CD4-positive, alpha-beta T cell treated with Interferon gamma for 1 hour (primary cell): ENCODE data around the gene CBX2.
A peak's percentile ranks its signal among the peaks of the same experiment; 100 is the strongest.

ENCODE experiments used
- DNase-seq: peaks from one replicate; pipeline ENCODE4 v3.0.0-alpha.2; 2020

CBX2 gene

DNA sequence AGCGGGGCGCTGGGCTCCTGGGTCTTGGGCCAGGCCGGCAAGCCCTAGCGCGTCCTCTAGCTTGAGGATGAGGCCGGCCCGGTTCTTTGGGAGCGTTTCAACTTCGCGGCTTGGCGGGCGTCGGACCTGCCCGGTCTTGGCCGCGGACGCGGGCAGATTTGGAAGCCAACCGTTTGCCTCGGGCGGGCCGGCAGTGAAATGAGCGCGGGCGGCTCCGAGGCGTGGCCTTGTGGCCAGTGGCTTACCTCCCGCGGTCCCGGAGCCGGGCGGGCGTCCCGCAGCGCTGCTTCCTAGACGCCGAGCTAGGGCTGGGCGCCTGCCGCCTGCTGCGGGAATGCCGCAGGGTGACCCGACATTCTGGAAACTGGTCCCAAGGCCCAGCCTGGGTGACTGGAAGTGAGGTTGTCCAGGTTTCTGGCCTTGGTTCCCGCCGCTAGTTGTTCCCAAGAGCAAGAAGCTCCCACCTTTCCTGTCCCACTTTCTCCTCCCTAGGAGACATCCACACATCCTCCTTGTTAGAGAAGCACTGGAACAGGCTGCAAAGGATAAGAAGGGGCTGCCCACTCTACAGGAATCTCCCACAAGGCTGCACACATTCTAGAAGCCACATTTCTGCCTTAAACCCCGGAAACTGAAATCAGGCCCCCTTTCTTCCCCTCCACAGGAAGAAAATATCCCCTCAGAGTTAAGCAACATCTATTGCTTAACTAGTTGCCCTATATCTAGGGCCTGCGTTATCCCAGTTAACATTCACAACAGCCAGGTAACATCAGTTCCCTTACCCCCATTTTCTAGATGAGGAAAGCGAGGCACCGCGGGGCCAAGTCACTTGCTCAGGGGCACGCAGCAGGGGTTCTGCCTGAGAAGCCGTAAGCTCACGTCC lies 23.4 kb downstream of the CBX2 start:
- no peak for DNase-seq

- DNase-seq: no peak
Observed at GRCh38 chr17:79802039-79802735, 24.2 kb downstream of the CBX2 start.

DNA sequence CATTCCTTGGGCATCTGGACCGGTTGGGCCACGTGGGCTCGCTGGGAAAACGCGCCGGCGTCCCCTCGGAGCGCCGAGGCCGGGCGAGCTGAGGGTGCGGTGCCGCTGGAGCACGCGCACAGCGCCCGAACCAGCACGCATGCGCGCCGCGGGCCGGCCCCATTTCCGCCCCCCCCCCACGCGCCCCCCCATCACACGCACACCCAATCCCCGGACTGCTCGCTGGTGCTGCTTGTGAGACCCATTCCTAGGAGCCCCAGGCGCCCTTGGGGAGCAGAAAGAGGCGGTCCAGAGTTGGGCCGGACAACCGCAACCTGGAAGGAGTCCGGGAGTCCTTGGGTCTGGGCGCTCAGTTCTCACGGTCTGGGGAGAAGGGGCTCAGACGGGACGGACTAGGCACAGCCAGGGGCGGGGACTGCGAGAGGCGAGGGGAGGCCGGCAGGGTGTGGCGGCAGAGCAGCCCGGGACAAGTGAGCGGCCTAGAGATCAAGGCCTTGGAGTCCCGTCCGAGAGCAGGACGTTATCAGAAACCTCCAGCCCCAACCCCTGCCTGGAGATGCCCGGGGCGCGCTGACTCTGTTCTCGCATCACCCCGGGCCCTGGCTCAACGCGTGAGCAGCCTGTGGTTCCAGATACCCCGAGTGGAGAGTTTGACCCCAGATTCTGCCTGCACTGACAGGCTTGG lies 24.9 kb downstream of the CBX2 start:
- DNase-seq: no peak

- DNase-seq: no peak
Observed at GRCh38 chr17:79803421-79803996, 25.6 kb downstream of the CBX2 start.

GRCh38 chr17:79803997-79804855 lies 26.3 kb downstream of the CBX2 start:
- peak; percentile 49 for DNase-seq

GRCh38 chr17:79804856-79805696 lies 27.1 kb downstream of the CBX2 start:
- DNase-seq: no peak

DNA sequence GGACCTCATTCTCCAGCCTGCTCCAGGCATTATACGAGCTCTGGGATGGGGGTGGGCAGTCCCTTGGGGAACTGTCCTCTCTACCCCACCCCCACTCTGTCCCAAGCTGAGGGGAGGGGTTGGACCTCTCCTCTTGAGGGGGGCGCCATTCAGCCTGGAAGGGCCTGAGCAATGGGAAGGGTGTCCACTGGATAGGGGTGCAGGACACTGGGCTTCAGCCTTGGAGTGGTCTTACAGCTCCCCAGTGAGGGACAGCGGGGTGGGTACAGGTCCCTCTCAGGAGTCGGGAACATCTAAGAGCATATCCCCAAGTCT lies 28.5 kb downstream of the CBX2 start:
- DNase-seq: no peak

DNA sequence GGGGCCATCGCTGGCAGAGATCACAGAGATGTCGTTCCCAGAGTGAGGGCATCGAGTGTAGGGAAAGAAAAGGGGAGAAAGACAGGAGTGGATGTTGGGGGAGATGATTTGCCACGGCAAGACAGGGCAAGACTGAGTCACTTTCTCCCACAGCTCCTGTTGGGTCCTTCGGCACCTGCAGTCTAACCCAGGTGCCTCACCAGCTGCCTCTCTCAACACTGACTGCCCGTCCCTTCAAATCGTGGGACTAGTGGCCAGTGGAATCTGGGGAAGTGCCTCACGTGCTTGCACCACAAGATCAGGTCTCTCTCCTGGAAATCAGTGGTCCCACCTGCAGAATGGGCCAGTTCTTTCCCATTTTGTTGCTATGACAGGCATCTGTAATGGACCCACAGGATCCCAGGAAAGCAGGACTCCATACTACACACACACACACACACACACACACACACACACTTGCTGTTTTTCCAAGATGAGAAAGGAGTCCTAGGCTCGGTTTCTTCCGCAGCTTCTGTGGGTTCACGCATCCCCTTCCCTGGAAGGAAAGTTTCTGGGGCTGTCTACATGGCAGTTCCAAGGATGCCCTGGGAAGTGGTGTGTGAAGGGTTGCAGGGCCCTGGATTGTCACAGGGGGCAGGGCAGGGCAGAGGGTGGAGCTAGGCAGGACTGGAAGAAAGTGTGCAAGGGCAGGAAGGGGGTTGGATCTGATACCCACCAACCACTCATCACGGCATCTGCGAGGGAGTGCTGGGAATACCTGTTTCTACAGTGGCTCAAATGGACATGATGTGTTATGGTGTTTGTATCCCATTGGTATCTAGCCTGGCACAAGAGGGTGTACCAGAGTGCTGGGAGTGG lies 29.1 kb downstream of the CBX2 start:
- no peak for DNase-seq

DNA sequence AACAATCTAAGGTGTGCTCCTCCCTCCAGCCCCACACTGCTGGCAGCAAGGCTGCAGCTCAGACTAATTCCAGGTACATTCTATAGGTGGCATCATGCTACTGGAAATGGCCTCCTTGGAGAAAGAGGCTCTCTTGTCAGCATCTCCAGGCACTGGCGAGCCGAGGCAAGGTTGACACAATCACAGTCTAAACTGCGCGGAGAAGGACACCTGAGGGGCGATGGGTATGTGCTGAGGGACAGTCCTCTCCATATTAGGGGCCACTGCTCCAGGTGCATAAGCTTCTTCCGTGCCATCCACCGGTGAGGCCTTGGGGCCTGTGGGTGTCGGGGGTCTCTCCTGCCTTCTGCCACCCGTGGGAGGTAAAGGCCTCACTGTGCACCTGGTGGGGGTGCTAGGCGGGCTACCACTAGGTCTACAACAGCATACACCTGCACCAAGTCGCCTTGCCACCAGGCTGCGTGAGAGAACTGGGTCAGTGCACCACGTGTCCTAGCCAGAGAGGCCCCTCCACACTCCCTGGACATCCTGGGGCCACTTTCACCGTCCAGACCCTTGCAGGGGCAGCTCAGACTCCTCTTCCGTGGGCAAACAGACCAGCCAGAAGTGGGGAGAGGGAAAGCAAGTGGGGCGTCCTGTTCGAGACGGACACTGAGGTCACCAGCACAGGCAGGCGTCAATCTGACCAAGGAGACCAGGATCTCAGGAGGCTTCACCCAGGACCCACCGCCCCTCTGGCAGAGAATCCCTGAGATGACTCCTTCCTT lies 31.0 kb downstream of the CBX2 start:
- DNase-seq: no peak

DNA sequence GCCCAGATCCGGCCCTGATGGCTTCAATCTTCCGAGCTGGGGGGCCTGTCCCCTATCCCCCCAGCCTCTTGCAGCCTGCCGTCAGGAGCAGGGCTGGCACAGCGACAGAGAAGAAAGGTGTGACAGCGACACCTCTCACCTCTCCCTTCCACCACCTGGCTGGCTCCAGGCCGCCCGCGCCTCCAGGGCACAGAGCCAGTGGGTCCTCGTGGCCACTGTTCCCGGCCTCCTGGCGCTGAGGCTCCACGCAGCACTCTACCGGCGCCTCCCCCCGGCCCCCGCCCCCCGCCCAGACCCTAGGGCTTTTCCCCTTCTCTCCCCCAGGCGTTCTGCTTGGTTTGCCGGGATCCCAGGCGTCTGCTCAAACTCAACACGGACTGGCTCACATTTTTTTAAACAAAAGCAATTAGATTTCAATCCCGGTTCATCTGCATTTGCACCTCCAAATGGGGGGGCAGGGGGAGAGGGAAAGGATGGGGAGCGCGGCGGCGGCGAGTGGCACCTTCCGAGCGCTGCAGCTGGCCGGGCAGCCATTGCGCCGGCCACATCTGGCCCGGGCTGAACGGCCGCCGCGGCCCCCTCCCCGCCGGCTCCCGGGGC lies 31.7 kb downstream of the CBX2 start:
- DNase-seq: no peak

GRCh38 chr17:79810130-79811010 lies 32.4 kb downstream of the CBX2 start:
- peak; percentile 82 for DNase-seq

DNA sequence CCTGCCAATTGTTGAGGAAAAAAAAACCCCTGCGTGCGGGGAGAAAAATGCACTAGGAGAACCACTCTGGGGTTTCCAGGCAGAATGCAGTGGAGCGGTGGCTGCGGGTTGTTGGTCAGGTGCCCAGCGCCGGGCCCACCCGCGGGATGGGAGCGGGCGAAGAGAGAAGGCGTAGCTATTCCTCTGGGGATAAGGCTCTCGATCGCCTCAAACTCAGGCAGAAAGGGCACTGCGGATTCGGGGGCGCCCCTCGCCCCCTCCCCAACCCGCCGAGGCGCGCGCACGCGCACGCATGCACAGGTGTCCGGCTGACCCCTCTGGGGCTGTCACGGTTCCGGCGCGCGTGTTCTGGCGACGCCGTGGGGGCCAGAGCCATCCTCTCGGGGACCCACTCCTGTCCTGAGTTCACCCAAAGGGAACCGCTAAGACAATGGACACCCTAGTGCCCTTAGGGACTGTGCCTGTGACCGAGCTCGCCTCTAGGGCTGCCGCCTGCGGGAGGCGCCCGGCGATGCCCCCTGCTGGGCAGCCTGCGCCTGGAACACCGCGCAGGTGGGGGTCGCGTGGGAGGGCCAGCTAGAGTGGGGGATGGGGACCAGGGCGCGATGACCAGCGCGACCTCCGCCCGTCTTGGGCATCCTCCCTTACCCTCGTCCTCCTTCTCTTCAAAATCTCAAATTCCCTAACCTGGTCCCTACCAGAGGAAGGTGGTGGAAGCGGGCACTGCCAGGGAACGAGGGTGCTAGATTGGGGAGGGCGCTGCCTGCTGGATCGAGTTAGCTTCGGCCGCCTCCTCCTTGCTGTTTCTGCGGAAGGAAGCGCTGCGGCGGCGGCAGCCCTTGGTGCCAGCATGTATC lies 33.3 kb downstream of the CBX2 start:
- no peak for DNase-seq

GRCh38 chr17:79811868-79812352 lies 34.0 kb downstream of the CBX2 start:
- no peak for DNase-seq

- no peak for DNase-seq
Observed at GRCh38 chr17:79812353-79813258, 34.7 kb downstream of the CBX2 start.

DNA sequence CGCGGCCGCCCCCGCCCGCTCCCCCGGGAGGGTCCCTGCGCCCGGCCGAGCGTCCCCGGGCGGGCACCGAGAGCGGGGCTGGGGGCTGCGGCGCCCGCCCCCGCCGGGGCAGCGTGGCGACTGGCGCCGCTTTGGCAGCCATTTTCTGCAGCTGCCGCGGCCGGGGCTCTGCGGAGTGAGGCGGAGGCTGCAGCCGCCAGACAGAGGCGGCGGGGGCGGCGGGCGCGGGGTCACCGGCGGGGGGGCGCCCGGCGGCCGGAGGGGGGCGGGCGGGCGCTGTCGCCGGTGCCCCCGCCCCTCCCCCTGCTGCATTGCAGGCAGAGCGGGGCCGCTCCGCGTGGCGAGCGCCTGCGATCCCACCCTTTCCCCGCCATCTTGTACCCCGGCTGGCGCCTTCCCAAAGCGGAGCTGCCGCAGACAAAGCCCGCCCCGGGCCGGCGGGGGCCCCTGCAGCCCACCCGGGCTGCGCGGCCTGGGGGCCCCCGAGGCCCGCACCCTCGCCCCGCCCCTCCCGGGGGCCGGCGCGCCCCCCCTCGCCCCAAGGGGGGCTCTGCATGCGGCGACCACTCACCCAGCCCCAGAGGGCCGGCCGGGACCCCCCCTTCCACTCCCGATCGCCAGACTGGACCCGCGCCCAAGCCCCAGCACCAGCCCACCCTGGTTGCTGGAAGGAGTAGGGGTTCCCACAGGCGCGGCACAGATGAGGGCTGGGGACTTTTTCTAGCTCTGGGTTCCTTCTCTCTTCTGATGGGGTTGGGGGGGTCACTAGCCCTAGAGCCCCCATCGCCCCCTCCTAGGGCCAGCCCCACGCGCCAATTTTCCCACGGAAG lies 35.6 kb downstream of the CBX2 start:
- no peak for DNase-seq
